Non-pigmented ciliary epithelial cell (primary cell): ENCODE results near the gene SLC25A24.
"Not testable (repeated sequence)": the region's sequence is repeated elsewhere in the genome, so short reads cannot be mapped to it uniquely, and the experiment has no call there.

ENCODE experiments used
- DNase-seq: peaks from one replicate; pipeline ENCODE4 v3.0.0-alpha.2; 2010; ENCODE audit warnings: low read depth

The SLC25A24 gene

GRCh38 chr1:108133148-108133547, 67.0 kb downstream of the SLC25A24 start:
- DNase-seq = not testable (repeated sequence)

- not testable (repeated sequence) for DNase-seq
These were observed 67.8 kb downstream of the SLC25A24 start for GRCh38 chr1:108132367-108132766.

DNA sequence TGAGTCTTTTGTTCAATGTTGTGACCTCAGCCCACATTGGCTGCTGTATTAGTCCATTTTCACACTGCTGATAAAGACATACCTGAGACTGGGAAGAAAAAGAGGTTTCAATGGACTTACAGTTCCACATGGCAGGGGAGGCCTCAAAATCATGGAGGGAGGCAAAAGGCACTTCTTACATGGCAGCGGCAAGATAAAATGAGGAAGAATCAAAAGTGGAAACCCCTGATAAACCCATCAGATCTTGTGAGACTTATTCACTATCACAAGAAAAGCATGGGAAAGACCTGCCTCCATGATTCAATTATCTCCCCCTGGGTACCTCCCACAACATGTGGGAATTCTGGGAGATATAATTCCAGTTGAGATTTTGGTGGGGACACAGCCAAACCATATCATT, 68.9 kb downstream of the SLC25A24 start:
- DNase-seq = not testable (repeated sequence)

DNA sequence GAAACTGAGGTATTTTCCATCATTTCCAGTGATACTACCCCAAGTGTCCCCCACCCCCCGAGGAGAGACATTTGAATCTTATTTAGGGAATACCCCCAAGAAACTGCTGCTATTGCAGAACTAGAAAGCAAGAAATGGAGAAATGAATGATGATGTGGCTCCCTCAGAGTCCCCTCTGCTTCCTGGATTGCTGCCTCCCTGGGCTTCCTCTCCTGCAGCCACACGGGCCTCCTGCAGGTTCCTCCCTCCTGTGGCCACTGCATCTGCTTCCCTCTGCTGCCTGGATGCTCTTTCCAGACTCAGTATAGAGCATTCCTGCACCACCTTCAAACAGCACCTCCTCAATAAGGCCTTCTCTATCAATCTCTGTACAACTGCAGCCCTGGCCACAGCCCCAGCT, 69.3 kb downstream of the SLC25A24 start:
- no peak for DNase-seq

DNA sequence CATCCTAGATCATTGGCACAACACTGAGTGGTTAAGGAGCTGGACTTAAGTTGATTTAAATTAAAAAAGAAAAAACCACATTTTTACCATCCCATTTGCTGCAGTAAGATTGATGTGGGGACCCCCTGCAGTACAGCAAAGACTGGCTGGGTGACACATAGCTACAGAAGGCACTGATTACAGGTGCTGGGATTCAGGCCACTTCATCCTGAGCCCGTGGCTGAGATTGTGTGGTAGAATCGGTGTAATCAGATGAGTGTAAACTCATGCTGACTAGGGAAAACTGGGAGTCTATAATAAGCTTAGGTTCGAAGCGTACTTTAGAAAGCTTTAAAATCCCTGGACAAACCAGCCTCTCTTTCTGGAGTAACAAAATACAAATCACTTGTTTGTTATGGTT, 70.1 kb downstream of the SLC25A24 start:
- DNase-seq = no peak

DNA sequence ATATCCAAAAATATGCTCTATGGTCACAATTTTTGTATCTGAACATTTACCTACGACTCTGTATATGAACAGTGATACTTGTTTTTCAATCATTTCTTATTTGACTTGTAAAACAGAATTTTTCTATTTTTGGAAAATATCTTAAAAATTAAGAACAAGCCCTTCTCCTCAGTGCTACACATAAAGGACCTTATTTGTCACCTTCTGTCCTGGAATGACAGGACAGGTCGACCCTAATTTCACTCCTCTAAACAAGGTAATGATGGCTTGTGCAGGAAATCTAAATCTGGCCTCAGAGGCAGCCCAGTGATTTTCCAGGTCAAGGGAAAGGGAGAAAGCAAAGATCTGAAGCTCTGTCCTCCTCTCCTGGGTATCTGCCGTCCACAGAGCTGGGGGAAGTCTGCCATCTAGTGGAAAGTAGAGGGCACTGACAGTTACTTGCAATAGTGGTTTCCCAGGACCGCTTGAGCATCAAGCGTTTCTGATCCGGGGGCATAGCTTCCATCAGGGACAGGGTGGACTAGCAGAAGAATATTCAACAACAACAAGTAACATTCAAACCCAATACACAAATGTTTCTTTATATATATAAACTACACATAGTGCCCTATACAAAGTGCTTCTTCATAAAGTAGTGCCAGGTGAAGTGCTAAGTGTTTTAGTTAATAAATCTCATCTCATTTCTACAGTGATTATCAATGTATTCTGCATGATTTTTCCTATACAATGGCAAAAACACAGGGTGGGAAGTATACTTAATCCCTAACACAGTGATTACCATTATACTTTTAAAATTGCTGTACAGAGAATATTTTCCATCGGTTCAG, 74.6 kb downstream of the SLC25A24 start:
- peak; percentile 45 for DNase-seq

DNA sequence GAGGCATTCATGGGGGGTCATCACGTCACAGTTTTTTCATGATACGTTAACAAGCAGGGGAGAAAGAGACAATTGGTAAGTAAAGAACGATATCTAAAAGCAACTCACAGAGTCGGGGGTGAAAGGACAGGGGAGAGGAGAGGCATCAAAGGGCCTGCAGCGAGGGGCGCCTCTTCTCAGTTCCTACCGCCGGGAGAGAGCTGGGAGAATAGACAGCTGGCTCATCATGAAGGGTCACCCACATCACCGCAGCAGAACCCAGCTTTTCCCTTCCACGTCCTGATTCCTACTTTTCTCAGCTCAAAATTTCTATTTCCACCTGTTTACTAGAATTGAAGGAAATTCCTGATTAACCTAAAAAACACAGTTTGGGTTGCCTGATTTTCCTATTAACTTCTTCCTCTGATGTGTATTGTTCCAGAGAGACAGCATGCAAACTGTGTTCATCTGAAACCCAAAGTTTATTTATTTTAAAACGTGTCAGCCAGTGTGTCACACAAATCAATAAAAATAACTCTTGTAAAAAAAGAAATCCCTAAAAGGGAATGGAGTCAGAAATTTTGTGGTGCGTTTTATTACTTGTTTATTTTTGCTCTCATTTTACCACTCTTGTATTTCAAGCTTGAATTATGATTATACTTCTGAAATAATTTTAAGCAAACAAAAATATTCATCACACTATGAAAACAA, 75.4 kb downstream of the SLC25A24 start:
- DNase-seq = no peak

GRCh38 chr1:108124023-108124422, 76.1 kb downstream of the SLC25A24 start:
- no peak for DNase-seq

- no peak for DNase-seq
These were observed 78.6 kb downstream of the SLC25A24 start for GRCh38 chr1:108121358-108122143.

DNA sequence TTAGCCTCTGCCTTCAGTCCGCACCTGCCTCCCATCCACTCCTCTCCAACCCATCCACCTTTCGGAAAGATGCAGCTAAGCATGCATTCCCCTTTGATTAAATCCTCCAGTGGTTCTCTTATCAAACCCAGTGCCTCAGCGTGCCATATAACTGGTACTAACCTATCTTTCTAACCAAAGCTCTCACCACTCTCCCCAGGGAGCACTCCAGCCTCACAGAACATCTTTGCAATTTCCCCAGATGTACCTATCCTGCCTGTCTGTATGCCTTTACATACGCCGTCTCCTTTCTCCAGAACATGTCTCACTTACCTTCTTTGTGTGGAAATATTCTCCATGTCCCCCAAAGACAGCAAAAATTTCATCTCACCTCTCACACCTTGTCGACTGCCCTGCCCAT, 80.0 kb downstream of the SLC25A24 start:
- DNase-seq = no peak

GRCh38 chr1:108119500-108119899, 80.6 kb downstream of the SLC25A24 start:
- DNase-seq = no peak

- no peak for DNase-seq
These were observed 81.9 kb downstream of the SLC25A24 start for GRCh38 chr1:108117945-108118902.

DNA sequence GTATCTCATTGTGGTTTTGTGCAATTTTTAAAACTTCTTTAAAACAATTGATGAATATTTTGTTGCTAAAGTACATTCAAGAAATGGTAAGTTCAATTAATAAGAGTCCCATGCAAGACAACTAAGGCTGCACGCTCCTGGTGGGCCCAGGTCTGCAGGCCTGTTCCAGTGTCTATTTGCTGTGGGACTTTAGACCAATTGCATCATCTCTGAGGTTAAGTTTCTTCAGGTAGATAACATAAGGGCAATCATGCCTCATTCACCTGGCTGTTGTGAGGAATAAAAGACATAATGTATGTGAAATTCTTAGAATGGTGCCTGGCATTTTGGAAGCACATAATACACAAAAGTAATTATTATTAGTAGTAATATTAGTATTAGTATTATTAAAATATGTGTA, 82.9 kb downstream of the SLC25A24 start:
- DNase-seq = no peak

- DNase-seq = no peak
These were observed 86.0 kb downstream of the SLC25A24 start for GRCh38 chr1:108114033-108114599.

DNA sequence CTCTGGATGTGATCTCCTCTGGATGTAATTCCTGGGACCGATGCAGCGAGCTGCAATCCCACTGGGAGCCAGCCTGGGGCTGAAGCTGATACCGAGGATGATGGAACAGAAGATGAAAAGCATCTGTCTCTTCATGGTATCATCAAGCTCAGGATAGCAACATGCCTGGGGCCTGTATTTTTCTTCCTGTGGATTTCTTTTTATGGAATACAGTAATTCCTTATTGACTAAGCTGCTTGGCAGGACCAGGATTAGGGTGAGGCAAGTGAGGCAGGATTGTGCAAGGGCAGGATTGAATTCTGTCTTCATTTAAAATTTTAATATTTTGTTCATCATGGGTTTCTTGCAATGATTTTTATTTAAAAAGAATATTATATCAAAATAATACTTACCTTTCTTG, 86.6 kb downstream of the SLC25A24 start:
- no peak for DNase-seq

DNA sequence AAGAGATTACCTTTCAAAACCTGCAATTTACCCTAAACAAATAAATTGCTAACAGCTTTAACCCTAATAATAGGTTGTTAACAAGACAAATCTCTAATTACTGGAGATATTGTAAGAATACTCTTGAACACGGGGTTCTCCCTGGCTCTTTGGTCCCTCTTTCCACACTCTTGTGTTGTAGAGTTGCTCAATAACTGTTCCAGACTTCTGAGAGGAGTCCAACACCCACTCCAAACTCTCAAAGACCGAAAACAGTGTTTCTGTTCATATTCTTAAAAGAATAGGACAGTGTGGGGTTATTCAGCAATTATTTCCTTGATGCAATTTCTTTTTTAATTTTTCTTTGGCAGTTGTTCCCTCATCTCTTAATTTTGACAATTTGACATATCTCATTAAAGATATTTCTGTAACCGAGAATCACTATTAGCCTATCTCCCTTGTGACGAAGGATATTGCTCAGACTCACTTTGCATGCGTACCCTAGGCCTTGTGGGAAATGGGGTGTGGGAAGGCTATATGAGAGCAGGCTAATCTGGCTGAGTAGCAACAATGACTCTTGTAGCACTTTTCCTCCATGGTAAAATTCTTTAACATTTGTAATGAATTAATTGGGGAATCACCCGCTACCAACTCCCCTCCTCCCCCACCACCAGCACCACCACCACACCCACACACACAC, 90.7 kb downstream of the SLC25A24 start:
- DNase-seq = no peak

DNA sequence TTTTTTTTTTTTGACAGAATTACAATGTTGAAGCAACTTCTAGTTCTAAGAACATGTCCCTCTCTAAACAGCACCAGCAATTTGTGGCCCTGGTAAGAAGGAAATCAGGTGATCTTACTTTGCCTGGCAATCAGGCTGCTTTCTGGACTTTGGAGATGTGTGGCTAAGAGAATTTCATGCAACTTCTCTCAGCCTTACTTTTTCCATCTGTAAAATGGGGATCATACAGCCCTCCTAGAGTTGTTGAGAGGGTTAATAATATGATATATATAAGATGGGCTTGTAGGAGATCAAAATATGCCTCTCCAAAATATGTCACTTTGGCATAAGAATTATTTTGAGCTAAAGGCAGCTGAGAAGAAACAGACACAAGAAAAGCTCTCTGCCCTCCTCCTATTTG, 92.0 kb downstream of the SLC25A24 start:
- no peak for DNase-seq

GRCh38 chr1:108107658-108108057, 92.5 kb downstream of the SLC25A24 start:
- DNase-seq = peak; percentile 37

DNA sequence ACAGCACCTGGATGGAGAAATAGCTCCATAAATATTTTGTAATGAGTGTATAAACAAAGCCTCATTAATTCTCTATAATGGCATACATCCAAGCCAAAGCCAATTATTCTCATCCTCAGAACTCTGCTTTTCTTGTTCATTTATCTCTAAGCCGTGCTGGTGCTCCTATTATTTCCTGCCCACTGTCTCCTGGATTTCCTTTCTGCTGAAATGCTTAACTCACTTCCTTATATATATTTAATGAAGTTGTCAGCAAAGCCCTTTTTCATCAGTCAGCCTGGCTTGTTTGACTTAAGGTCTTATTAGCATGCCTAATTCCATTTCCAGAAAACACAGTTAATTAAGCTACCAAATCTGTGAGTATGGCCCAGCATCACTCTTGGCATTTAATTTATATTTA, 93.4 kb downstream of the SLC25A24 start:
- no peak for DNase-seq

DNA sequence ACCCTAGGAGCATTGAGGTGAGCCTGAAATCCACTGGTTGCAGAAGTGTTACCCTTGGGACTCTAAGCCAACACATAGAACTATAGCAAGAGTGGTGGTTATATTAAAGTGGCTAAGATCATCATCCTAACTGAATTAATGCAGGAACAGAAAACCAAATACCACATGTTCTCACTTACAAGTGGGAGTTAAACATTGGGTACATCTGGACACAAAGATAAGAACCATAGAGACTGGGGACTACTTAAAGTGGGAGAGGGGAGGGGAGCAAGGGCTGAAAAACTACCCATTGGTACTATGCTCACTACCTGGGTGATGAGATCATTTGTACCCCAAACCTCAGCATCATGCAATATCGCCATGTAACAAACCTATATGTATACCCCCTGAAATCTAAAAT, 100.0 kb downstream of the SLC25A24 start:
- DNase-seq = no peak

DNA sequence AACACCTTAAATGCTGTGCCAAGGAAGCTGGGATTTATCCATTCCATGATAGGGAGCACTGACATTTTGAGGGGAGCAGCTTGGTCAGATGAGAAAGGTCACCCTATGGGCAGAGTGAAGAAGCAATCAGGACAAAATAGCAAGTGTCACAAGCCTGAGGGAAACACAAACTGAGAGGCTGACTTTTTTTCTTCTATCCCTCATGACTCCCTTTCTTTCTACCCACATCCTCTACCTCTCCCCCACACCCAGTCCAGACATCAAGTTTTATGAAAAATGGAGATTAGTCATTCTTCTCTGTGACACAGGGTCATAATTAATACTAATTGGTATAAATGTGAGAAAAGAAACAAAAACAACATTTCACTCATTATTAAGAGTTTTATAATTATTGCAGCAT, 103.1 kb downstream of the SLC25A24 start:
- DNase-seq = no peak
